NOMO-1 treated with dmso at 0.1 percent for 144 hours (cell line): ENCODE results near the gene ZNF682.
"Not testable (repeated sequence)": the region's sequence is repeated elsewhere in the genome, so short reads cannot be mapped to it uniquely, and the experiment has no call there.

Experiments
- DNase-seq: peaks from one replicate; lab custom pipeline; 2025; ENCODE audit not compliant: unreplicated experiment; lab: John Stamatoyannopoulos, UW

ZNF682 gene

DNA sequence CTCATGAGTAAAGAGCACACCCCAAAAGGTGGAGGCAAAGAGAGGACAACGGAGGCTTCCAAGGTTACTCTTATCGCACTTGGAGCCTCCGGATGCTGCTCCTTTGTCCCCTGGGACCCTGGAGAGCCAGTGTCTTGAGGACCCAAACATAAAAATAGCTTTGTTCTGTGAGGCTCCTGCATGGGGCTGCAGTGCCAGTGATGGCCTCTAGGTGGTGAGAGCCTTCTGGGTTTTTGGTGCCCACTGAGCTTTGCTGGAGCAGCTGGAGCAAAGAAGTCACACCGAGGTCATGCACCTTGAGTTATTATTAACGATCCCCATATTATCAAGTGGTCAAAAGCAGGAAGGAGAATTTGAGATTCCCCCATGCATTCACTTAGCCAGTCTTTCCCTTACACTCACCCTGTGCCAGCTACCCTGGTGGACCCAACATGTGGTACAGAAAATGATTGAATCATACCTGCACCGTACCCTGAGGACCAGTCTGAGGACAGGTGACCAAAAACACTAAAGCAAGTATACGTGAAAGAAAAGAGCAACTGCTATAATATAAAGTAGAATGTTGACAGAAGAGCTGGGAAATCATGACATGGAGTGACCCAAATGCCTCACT lies 41.5 kb downstream of the ZNF682 start:
- DNase-seq, result no peak

DNA sequence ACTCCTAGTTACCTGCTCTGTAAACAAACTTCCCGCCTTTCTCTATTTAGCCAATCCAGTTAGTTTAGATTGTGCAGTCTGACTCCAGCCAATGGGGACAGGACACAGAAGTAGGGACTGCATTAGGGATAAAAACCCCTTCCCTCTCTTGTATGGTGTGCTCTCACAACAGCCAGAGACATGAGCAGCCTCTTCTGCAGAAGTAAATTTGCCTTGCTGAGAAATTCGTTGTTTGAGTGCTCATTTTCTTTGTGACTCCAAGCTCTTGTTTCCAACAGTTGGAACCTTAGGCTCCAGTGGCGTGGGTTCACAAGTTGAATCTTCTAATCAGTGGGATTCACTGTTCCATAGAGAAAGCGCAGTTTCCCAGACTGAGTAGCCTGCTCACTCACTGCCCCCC lies 72.4 kb downstream of the ZNF682 start:
- no peak for DNase-seq

DNA sequence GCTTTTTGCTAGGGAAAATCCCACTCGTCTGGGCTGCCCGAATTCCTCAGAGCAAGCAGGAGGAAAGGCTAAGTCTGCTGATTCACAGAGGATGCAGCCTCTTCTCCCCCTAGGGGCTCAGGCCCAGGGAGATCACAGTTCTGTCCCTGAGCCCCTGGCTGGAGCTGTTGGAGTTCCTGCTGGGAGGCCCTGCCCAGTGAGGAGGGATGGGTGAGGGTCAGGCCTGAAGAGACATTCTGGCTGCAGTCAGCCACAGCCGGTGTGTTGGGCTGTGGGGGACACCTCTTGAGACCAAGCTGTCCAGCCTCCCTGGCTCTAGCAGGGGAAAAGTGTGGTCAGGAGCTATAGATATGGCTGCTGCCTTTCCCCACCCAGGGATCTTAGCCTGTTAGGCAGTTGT lies 73.2 kb downstream of the ZNF682 start:
- not testable (repeated sequence) for DNase-seq

DNA sequence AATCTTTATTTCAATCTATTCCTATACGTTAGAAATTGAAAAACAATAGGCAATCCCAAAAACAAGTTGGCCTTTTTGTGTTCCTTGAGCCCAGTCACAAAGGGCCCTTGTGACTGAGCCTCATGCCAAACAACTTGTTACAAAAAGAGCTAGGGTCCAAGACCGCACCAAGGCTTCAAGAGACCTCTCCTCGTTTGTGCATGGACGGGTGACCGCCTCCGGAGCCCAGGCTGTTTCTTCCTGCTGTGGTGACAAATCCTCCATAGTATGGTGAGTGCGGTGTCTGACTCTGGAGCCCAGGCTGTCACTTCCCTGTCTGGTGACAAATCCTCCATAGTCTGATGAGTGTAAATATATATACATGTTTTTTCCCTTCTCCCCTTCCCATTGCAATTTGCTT lies 74.9 kb downstream of the ZNF682 start:
- no peak for DNase-seq

DNA sequence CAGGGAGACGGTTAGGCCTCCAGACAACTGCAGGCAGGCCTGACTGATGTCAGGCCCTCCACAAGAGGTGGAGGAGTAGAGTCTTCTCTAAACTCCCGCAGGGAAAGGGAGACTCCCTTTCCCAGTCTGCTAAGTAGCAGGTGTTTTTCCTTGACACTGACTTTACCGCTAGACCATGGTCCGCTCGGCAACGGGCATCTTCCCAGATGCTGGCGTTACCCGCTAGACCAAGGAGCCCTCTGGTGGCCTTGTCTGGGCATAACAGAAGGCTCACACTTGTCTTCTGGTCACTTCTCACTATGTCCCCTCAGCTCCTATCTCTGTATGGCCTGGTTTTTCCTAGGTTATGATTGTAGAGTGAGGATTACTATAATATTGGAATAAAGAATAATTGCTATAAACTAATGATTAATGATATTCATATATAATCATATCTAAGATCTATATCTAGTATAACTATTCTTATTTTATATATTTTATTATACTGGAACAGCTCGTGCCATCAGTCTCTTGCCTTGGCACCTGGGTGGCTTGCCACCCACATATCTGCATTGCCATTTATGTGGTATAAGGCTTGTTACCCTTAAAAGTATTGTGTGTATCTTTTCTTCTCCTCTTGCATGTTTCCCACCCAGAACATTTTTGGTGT lies 80.0 kb downstream of the ZNF682 start:
- not testable (repeated sequence) for DNase-seq

DNA sequence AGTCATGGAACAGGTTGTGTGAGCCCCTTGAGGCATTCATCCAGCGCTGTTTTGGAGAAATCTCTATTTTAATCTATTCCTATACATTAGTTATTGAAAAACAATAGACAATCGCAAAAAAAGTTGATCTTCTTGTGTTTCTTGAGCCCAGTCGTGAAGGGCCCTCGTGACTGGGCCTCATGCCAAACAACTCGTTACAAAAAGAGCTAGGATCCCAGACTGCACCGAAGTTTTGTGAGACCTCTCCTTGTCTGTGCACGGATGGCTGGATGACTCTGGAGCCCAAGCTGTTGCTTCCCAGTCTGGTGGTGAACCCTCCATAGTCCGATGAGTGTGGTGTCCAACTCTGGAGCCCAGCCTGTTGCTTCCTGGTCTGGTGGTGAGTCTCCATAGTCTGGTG lies 81.5 kb downstream of the ZNF682 start:
- DNase-seq, result not testable (repeated sequence)

DNA sequence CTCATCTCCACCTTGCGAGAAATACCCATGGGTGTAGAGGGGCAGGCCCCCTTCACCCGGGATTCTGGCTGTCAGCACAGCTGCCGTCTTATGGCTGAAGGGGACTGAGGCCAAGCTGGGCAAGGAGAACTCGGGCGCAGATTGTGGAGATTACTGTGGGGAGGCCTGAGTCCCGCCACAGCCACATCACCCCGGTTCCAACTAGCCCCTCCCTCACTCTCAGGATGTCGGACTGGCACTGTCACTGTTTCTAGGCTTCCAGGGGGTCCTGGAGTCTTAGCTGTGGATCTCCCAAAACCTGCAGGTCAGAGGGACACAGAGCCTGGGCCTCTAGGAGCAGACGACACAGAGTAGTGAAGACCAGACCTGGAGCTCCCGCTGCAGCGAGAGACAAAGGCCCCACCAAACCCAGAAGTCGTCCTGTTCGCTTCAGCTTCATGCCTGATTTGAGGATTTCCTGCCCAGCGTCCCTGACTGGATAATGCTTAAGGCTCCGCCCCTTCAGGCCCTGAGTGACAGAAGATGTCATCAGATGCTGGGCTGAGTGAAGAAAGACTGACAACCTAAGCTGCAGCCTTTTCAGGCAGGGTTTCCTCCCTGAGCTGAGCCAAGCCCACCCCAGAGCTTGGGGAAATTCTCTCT lies 82.8 kb downstream of the ZNF682 start:
- no peak for DNase-seq

DNA sequence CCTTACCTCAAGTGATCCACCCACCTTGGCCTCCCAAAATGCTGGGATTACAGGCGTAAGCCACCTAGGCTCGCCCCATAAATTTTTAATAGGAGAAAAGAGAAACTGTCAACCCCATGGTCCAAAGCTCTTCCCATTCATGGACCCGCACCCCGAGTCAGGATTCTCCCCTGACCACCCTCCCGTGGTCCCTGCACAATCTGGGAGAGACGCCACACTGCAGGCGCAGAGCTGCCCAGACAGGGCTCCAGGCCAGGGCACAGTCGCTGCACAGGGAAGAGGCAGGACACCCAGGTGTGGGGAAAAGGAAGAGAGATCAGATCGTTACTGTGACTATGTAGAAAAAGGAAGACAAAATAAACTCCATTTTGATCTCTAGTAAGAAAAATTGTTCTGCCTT lies 84.1 kb downstream of the ZNF682 start:
- DNase-seq, result no peak
